ENCODE measurements around the gene FMNL2.

- TF ChIP-seq EZH2 (IDR thresholded peaks at IDR 0.05; ENCODE audit: low read depth) (no peak), CTCF (conservative IDR thresholded peaks at IDR 0.05) (no peak)
Observed at GRCh38 chr2:152437276-152438108, 102.5 kb downstream of the FMNL2 start.

Measured in PC-9 (cell line).